ENCODE measurements around the gene CHAC2. TPM values are rescaled to one million over a fixed set of nuclear protein-coding genes. Genes with fewer than 3 reads are reported as not detected.

CHAC2 gene
- total RNA-seq, 4 donors from 2014 or later = 1.6 to 3.6 (median 2.1) TPM

DNA sequence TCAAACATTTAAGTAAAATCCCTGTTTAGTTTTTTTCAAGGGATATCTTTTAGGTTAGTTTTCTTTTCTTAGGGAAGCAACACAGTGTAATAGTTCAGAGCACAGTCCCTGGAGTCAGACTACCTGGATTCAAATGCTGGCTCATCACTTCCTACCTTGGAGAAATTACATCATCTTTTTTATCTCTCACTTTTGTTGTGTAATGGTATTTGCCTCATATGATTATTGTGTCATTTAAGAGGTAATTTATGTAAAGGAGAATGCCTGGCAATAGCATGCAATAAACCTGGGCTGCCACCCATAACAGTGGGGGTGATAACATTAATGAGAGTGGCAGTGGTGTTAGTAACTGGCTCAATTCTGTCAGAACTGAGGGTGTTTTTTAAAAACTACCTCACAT, 45.5 kb downstream of the CHAC2 start:
- Histone ChIP-seq H3K9me3 (no peaks in the 10 kb centered on the region), H3K36me3 (peaks cover 0 to 100% of the 10 kb centered on the region in 2 donors), H3K27ac (no peak overlapping the region), H3K4me3 (no peak overlapping the region), H3K4me1 (no peaks in the 10 kb centered on the region), H3K27me3 (no peaks in the 10 kb centered on the region)
- ATAC-seq = no peak
- TF ChIP-seq EP300 (IDR thresholded peaks at IDR 0.05) (no peak), POLR2A (IDR thresholded peaks at IDR 0.05) (no peak), POLR2AphosphoS5 (IDR thresholded peaks at IDR 0.05) (no peak)
- TF ChIP-seq, protein P1, sequence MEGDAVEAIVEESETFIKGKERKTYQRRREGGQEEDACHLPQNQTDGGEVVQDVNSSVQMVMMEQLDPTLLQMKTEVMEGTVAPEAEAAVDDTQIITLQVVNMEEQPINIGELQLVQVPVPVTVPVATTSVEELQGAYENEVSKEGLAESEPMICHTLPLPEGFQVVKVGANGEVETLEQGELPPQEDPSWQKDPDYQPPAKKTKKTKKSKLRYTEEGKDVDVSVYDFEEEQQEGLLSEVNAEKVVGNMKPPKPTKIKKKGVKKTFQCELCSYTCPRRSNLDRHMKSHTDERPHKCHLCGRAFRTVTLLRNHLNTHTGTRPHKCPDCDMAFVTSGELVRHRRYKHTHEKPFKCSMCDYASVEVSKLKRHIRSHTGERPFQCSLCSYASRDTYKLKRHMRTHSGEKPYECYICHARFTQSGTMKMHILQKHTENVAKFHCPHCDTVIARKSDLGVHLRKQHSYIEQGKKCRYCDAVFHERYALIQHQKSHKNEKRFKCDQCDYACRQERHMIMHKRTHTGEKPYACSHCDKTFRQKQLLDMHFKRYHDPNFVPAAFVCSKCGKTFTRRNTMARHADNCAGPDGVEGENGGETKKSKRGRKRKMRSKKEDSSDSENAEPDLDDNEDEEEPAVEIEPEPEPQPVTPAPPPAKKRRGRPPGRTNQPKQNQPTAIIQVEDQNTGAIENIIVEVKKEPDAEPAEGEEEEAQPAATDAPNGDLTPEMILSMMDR (IDR thresholded peaks at IDR 0.05) = no peak

DNA sequence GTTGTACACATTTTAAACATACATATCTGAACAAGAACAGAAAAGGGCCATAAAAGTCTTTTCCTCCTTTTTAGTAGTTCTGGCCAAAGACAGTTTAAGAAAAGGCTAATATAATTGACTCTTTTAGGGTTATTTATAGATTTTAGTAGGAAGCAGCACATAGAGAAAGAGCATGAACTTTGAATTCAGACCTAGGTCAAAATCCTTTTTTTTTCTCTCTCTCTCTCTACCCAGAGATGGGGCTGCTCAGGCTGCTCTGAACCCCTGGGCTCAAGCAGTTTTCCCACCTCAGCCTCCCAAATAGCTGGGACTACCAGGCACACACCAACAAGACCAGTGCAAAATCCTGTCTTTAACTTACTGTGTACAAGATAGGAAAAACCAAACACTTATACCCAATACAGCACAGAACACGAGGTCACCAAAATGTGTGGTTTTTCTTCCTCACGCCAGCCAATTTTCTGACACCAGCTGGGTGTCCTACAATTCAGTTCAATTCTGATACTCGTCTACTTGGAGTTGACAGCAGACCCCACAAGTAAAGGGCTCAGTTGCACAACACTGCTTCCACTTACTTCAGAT, 51.3 kb downstream of the CHAC2 start:
- WGBS, 2 donors (ENCODE audit: low coverage in 1 of 2) = 84 to 93% methylated on average over 2 to 3 of the region's 3 CpGs
- no peaks in the 10 kb centered on the region for H3K4me1 ChIP-seq
- H3K9me3 ChIP-seq = no peaks in the 10 kb centered on the region
- no peaks in the 10 kb centered on the region for H3K27me3 ChIP-seq
- ATAC-seq = no peak
- H3K27ac ChIP-seq = no peak overlapping the region
- peaks cover 0 to 63% of the 10 kb centered on the region in 2 donors for H3K36me3 ChIP-seq
- TF ChIP-seq POLR2A (IDR thresholded peaks at IDR 0.05) (no peak), POLR2AphosphoS5 (IDR thresholded peaks at IDR 0.05) (no peak), EP300 (IDR thresholded peaks at IDR 0.05) (no peak)
- TF ChIP-seq, protein P1 (IDR thresholded peaks at IDR 0.05) = no peak
- no peak overlapping the region for H3K4me3 ChIP-seq

DNA sequence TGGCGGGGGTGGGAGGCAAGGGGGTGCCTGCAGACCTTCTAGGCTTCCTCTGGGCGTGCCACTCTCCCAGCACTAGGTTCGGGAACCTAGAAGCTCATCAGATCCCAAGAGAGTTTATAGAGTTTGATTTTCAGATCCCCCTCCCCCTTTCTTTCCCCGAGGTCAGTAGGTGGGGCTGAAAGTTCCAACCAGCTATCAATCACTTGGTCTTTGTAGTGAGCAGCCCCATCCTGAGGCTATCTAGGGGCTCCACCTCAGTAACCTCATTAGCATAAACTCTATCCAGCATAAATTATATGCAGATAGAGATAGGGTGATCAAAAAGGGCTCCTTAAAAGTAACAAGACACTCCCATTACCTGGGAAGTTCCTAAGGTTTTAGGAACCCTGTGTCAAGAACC, 52.0 kb downstream of the CHAC2 start:
- Histone ChIP-seq H3K9me3 (no peaks in the 10 kb centered on the region), H3K27me3 (no peaks in the 10 kb centered on the region), H3K4me3 (no peak overlapping the region), H3K36me3 (peaks cover 0 to 56% of the 10 kb centered on the region in 2 donors), H3K4me1 (no peaks in the 10 kb centered on the region), H3K27ac (no peak overlapping the region)
- TF ChIP-seq, protein P1 (IDR thresholded peaks at IDR 0.05) = no peak
- TF ChIP-seq EP300 (IDR thresholded peaks at IDR 0.05) (no peak), POLR2AphosphoS5 (IDR thresholded peaks at IDR 0.05) (no peak), POLR2A (IDR thresholded peaks at IDR 0.05) (no peak)
- ATAC-seq = no peak
- 66% methylated on average over 3 of the region's 4 CpGs; no CpG with 5 or more reads in 1 of the 2 donors for WGBS, 2 donors (ENCODE audit: low coverage in 1 of 2)

DNA sequence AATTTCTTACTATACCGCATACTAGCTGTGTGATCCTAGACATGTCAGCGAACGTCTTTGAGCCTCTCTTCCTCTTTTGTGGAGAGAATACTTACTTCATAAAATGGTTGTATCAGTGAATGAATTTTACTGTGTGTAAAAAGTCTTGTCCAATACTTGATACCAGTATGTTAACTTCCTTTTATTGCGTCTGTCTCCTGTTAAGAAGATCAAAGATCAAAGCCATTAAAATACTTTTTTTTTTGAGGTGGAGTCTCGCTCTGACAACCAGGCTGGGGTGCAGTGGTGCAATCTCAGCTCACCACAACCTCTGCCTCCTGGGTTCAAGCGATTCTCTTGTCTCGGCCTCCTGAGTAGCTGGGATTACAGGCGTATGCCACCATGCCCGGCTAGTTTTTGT, 52.4 kb downstream of the CHAC2 start:
- H3K27me3 ChIP-seq = no peaks in the 10 kb centered on the region
- no peak overlapping the region for H3K27ac ChIP-seq
- TF ChIP-seq POLR2AphosphoS5 (IDR thresholded peaks at IDR 0.05) = no peak
- TF ChIP-seq POLR2A (IDR thresholded peaks at IDR 0.05) = no peak
- no peak for TF ChIP-seq EP300 (IDR thresholded peaks at IDR 0.05)
- TF ChIP-seq, protein P1 (IDR thresholded peaks at IDR 0.05) = no peak
- H3K9me3 ChIP-seq = no peaks in the 10 kb centered on the region
- H3K36me3 ChIP-seq = peaks cover 0 to 52% of the 10 kb centered on the region in 2 donors
- H3K4me1 ChIP-seq = no peaks in the 10 kb centered on the region
- H3K4me3 ChIP-seq = no peak overlapping the region
- no peak for ATAC-seq
- 88 to 91% methylated on average over 5 to 8 of the region's 9 CpGs for WGBS, 2 donors (ENCODE audit: low coverage in 1 of 2)

DNA sequence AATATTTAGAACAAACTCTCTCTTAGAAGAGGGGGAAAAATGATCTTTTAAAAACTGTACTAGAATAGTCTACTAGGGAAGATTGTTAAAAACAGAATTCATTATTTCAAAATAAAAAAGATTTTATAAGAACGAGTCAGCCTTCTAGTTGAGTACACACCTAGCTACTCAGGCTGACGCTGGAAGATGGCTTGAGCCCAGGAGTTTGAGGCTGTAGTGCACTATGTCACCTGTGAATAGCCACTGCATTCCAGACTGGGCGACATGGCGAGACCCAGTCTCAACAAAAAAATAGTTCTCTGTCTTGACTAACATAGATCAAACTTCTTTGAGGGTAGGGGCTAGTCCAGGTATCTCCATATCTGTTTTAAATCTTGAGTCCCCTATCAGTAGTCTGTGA, 53.1 kb downstream of the CHAC2 start:
- Histone ChIP-seq H3K9me3 (no peaks in the 10 kb centered on the region), H3K27ac (no peak overlapping the region), H3K4me3 (no peak overlapping the region), H3K27me3 (no peaks in the 10 kb centered on the region), H3K4me1 (peaks cover 0 to 3% (median 0%) of the 10 kb centered on the region in 3 donors), H3K36me3 (peaks cover 0 to 45% of the 10 kb centered on the region in 2 donors)
- TF ChIP-seq POLR2AphosphoS5 (IDR thresholded peaks at IDR 0.05) = no peak
- no peak for TF ChIP-seq EP300 (IDR thresholded peaks at IDR 0.05)
- no peak for TF ChIP-seq POLR2A (IDR thresholded peaks at IDR 0.05)
- TF ChIP-seq, protein P1 (IDR thresholded peaks at IDR 0.05) = no peak
- ATAC-seq = no peak
- 72 to 79% methylated on average over 3 to 4 of the region's 4 CpGs for WGBS, 2 donors (ENCODE audit: low coverage in 1 of 2)
